ENCODE data around the gene FYCO1.

The FYCO1 gene

GRCh38 chr3:45911511-45912226 lies 84.0 kb downstream of the FYCO1 start:
- no peak for DNase-seq

DNA sequence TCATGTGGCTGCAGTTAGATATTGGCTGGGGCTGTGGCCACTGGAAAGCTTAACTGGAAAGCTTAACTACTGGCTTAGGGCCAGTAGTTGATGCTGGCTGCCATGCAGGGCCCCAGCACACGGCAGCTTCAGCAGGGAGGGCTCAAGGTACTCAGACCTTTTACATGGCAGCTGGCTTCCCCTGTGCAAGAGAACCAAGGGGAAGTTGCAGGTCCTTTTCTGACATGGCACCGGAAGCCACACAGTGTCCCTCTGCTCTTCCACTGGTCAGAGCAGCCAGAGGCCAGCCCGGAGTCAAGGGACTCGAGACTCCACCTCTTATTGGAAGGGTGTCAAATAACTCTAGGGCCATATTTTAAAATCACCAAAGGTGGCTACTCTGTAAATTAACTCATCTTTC lies 84.7 kb downstream of the FYCO1 start:
- DNase-seq = no peak

DNA sequence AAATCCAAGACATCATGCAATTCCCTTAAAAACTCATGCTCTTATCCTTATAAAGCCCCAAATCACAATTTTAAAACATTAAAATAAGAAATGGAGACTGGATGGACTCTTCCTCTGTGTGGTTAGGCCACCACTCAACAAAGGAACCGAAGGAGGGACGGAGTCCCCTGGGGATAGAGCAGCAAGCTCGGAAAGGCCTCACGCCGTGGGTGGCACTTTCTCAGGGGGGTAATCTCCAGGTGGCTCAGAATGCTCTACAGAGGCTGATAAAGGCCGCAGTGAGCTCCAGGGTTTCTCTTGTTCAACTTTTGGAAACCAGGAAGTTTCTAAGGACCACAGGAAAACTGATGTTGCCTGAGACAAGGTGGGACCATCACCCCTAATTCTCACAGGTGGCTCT lies 86.1 kb downstream of the FYCO1 start:
- no peak for DNase-seq

DNA sequence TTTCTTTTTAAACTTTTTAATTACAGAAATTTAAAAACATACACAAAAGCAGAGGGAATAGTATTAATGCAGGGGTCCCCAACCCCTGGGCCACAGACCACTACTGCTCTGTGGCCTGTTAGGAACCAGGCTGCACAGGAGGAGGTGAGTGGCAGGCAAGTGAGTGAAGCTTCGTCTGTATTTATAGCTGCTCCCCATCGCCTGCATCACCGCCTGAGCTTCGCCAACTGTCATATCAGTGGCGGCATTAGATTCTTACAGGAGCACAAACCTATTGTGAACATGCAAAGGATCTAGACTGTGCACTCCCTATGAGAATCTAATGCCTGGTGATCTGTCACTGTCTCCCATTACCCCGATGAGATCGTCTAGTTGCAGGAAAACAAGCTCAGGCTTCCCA lies 86.9 kb downstream of the FYCO1 start:
- no peak for DNase-seq

DNA sequence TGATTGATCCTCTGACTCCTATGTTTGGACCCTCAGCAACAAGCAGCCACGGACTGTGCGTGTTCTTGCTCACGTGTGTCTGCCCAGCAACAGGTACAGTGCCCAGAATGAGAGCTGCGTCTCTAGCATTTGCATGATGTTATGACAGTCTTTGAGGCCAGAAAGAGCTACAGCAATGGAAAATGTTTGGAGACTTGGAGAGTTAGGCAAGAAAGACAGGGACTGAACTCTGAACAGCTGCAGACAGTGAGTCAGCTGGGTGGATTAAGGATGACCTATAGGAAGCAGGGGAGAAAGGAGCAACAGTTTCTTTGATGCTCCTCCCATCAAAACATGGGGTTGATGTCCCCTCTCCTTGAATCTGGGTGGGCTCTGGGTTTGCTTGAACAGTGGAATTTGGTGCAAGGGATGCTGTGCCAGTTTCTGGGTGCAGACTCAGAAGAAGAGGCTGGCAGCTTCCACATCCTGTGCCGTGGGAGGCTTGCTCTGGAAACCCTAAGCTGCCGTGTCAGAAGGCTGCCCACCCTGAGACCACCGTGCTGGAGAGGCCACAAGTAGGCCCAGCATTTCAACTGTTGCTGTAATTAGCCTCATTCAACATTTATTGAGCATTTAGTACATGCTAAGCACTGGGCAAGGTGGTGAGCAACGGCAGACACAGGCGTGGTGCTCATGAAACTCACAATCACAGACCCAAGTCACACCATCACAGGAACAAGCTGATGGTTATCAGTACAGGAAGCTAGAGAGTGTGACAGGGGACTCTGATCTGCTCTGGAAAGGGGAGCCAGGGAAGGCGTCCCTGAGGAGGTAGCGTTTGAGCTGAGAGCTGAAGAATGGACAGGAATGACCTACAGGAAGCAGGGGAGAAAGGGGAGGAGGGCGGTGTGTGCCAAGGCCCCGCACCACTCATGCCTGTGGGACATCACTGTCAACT lies 87.6 kb downstream of the FYCO1 start:
- no peak for DNase-seq

DNA sequence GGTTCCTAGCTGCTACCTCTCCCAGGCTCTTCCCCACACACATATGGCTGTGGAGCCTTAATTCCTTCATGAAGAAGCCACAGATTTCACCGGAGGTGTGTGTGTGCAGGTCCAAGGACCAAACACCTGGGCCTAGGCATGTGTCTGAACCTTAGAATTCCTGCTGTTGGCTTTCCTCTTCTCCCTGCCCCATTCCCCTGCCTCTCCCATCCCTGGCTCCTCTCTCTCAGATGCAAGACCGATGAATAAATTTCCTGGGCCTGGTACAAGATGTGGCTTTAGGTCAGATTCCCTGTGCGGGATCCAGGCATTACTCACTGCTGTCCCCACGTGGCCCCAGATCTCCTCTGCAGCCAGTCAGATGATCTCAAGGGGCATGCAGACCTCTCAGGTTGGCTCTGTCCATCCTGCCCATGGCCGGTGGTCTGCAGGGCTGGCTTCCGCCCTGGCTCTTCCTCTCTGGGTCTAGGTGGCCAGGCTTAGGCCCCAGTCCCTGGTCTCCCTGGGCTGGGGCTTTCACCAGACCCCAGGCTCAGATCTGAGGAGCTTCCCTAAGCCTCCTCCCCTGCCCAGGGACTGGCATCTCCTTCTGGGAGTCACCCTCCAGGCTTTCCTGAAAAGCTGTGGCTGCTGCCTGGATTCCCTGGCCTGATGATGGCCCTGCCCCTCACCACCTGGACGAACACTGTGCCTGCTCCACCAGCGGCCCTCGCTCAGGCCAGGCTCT lies 88.8 kb downstream of the FYCO1 start:
- DNase-seq = no peak

GRCh38 chr3:45905755-45906154 lies 89.9 kb downstream of the FYCO1 start:
- DNase-seq = no peak

DNA sequence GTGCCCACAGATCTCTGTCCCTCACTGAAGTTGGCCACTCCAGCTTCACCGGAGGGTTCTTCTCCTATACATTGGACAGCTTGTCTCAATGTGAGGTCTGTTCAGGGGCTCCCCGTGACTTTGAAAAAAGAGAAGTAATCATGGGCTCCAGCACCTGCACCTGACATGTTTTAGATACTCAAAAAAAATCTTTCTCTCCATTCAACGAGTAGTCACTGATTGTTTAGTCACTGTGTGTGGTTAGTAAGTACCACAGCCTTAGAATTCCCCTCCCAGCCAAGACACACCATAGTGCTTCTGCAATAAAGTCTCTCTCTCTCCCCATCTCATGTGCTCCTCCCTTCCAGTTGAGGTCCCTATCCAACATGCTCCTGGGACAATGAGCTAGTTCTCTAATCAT lies 90.7 kb downstream of the FYCO1 start:
- no peak for DNase-seq

- DNase-seq = no peak
These were observed 98.7 kb downstream of the FYCO1 start for GRCh38 chr3:45896956-45897355.

GRCh38 chr3:45895686-45896468 lies 99.7 kb downstream of the FYCO1 start:
- no peak for DNase-seq

DNA sequence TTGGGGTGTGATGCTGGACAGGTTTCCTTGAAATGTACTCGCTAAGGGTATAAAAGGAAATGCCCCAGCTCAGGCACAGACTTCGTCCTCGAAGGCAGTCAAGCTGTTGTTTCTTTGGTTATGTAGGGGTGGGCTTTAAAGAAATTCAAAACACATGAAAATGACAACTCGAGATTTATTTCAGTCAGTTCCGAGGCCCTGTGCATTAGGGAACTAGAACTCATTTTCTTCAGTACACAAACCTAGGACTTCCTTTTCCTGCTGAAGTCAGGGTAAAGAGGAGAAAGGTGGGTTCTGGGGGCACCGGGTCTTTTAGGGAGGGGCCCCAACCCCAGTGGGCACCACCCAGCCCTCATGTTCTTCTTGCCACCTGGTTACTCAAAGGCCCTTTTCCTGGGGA lies 101.6 kb downstream of the FYCO1 start:
- DNase-seq = no peak

DNA sequence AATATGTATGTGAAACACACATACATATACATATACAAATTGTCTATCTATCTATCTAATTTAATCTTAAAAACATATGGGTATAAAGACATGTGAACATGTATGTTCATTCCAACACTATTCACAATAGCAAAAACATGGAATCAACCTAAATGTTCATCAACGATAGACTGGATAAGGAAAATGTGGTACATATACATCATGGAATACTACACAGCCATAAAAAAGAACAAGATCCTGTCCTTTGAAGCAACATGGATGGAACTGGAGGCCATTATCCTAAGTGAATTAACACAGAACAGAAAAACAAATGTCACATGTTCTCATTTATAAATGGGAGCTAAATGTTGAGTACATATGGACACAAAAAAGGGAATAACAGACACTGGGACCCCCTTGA lies 103.5 kb downstream of the FYCO1 start:
- DNase-seq = no peak

- no peak for DNase-seq
These were observed 105.2 kb downstream of the FYCO1 start for GRCh38 chr3:45890405-45890804.

DNA sequence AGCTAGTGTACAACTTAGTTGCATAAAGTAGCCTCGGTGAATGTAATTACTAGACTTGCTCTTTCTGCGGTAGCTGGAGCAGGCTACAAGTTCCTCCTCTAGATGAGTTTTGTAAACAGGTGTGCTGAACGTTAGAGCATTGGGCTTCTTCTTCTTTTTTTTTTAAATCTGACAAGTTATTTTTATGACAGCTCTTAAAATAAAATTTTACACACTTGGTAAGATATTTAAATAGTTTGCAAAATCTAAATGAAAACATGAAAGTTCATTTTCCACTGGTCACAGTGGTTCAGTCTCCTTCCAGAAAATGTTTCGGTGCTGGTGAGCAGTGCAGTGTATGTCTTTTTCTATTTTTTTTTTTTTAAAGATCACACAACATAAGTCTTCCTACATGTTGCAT lies 106.3 kb downstream of the FYCO1 start:
- no peak for DNase-seq

DNA sequence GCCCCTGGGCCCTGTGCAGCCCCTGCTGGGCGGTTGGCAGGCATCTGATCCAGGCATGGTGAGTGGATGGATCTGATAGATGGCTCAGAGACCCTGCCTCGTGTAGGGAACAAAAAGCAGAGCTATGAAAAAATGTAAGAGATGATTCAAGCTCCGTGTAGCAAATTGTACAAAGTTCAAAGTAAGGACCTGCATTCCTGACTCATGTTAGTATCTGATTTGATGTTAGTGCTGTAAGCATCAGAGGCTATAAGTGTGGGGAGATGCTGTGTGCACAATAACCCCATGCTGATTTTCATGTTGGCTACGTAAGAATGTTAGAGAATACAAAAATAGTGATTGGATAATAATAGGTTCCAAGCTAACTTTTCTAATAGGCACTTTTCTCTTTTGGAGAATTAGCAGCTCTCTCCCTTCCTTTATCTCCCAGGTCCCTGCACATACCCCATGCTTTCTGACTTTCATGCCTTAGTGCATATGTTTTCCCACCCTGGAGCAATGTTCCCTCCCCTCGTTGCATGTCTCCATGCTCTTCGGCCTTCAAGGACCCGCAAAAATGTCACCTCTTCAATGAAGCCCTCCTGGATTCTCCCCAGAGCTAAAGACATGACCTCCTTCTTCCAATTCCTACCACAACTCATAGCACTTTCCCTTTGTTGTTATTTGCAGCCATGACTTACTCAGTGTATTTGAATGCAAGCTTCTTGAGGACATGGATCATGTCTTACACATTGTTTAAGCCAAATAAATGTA lies 107.7 kb downstream of the FYCO1 start:
- DNase-seq = no peak

DNA sequence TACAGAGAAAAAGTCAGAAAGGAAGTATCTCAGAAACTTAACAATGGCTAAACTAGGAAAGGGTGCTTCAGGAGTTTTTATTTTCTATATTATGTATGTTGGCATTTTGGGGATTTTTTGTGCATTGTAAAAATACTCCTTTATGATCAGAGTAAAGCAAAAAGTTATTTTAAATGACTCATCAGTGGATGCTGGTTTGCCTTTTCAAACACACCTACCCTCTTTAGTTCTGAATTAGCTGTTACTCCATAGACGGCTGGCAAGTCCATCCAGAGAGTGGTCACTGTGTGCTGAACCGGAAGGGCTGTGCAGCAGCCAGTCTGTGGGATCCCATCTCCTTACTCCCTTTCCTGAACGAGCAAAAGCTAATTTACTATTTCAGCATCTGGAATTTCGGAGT lies 108.3 kb downstream of the FYCO1 start:
- no peak for DNase-seq

DNA sequence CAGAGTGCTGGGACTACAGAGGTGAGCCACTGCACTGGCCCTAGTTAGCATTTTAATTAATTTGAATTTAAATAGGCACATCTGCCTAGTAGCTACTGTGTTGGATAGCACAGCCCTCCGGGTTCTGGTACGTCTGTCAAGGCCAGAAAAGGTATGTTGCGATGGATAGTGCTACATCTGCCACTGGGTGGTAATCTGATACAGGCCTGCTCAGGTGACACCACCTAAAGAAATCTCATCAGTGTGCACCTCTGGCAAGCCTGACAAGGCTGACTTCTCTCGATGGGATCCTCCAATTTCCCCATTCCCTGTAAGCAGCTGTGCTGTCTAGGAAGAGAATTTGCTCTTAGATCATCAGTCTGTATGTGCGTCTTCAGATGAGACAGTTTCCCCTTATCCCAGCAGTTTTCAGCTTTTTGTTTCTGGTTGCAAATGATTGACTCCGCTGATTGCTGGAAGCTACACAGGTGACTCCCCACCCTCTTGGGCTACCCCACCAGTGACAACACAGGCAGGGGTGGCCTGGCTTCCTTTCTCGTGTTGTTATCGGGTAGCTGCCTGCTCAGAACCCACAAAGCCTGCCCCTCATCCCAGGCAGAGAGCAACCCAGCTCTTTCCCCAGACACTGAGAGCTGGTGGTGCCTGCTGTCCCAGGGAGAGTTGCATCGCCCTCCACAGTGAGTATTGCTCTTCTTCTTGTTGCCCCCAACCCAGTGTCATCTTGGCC lies 109.5 kb downstream of the FYCO1 start, which contains the start of gene CCR9:
CCR9 (plus strand) TSS at position 565 of the 727 bp plus-strand sequence. CDS start 8,391 bp downstream, outside the sequence.
- no peak for DNase-seq

DNA sequence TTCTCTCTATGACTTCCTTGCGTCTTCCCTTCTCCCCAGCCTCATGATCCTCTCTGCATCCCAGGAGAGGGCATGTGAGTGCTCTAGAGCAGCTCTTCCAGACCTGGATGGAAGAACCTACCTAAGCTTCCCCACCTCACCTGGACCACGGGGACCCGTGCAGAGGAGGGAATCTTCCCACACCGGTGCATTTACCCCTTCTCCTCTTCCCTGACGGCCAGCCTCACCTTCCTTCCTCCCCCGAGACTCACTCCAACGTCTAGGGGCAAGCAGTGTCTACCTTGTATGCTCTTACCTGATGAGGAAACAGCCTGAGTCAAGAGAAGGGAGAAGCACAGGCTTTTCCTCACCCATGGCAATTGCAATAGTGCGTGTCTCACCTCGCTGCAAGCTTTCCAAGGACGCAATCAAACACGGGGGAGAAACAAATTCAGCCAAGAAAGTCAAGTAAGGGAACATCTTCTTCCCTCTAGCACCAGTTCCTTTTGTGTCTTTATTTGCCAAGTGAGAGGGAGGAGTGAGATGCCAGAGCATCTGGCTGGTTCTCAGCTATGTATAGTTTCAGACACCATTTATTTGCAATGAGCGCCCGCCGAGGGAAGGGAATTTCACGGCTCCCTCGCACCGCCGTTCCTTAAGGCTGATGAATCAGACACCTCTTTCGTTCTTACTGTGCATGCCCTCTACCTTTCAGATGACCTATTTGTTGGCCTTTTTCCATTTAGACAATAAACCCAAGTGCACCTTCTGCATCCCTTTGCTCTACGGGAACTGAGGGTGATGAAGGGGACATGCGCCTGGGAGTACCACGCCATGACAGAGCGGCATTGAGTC lies 111.0 kb downstream of the FYCO1 start:
- no peak for DNase-seq

- no peak for DNase-seq
These were observed 114.3 kb downstream of the FYCO1 start for GRCh38 chr3:45881078-45882022.
